ENCODE measurements around the gene TSPAN15. TPM values are rescaled to one million over a fixed set of nuclear protein-coding genes. Genes with fewer than 3 reads are reported as not detected.
"Not testable (repeated sequence)": the region's sequence is repeated elsewhere in the genome, so short reads cannot be mapped to it uniquely, and the experiment has no call there.

The TSPAN15 gene
- total RNA-seq, 3 donors from 2014 or later (not counting 1 experiment from before 2014, with no cell fraction given): 1.3 to 3.9 (median 2.1) TPM

GRCh38 chr10:69483963-69484362 lies 32.7 kb downstream of the TSPAN15 start:
- no peaks in the 10 kb centered on the region for H3K36me3 ChIP-seq (ENCODE audit: control insufficient read depth, insufficient read depth, low read length)
- H3K4me3 Mint-ChIP-seq: no peak overlapping the region
- H3K27me3 ChIP-seq (ENCODE audit: control insufficient read depth, insufficient read depth, low read length): no peaks in the 10 kb centered on the region
- H3K27me3 Mint-ChIP-seq (ENCODE audit: low read depth in 2 of 2): peaks cover 3 to 6% of the 10 kb centered on the region in 2 donors
- H3K27ac Mint-ChIP-seq: no peak overlapping the region
- no peak for TF ChIP-seq CTCF (IDR thresholded peaks at IDR 0.05)
- H3K27ac ChIP-seq (ENCODE audit: low read length): no peak overlapping the region
- no peak overlapping the region for H3K4me3 ChIP-seq (ENCODE audit: low read length)
- 97% methylated on average over 5 of the region's 5 CpGs for WGBS (ENCODE audit: insufficient coverage)
- ATAC-seq: no peak
- peaks cover 2% of the 10 kb centered on the region for H3K4me1 ChIP-seq (ENCODE audit: control insufficient read depth, insufficient read depth, low read length)
- intact Hi-C loops (cut with micrococcal nuclease): no loop called here
- H3K36me3 Mint-ChIP-seq: no peaks in the 10 kb centered on the region
- peaks cover 14% of the 10 kb centered on the region for H3K9me3 ChIP-seq (ENCODE audit: control insufficient read depth, insufficient read depth, low read length)
- H3K4me1 Mint-ChIP-seq: no peaks in the 10 kb centered on the region
- peaks cover 0 to 10% of the 10 kb centered on the region in 2 donors for H3K9me3 Mint-ChIP-seq
- no peak for DNase-seq

- Mint-ChIP-seq H3K4me1 (no peaks in the 10 kb centered on the region), H3K27me3 (ENCODE audit: low read depth in 2 of 2) (peaks cover 3 to 6% of the 10 kb centered on the region in 2 donors), H3K27ac (no peak overlapping the region), H3K4me3 (no peak overlapping the region), H3K36me3 (no peaks in the 10 kb centered on the region), H3K9me3 (peaks cover 0 to 10% of the 10 kb centered on the region in 2 donors)
- Histone ChIP-seq H3K27ac (ENCODE audit: low read length) (no peak overlapping the region), H3K4me1 (ENCODE audit: control insufficient read depth, insufficient read depth, low read length) (peaks cover 2% of the 10 kb centered on the region), H3K36me3 (ENCODE audit: control insufficient read depth, insufficient read depth, low read length) (no peaks in the 10 kb centered on the region), H3K27me3 (ENCODE audit: control insufficient read depth, insufficient read depth, low read length) (no peaks in the 10 kb centered on the region), H3K9me3 (ENCODE audit: control insufficient read depth, insufficient read depth, low read length) (peaks cover 21% of the 10 kb centered on the region), H3K4me3 (ENCODE audit: low read length) (no peak overlapping the region)
- ATAC-seq: no peak
- intact Hi-C loops (cut with micrococcal nuclease): no loop called here
- WGBS (ENCODE audit: insufficient coverage): 85% methylated on average over 7 of the region's 7 CpGs
- no peak for DNase-seq
- TF ChIP-seq CTCF (IDR thresholded peaks at IDR 0.05): no peak
Measured at GRCh38 chr10:69484736-69485135, 33.5 kb downstream of the TSPAN15 start.

GRCh38 chr10:69486922-69487730 lies 35.9 kb downstream of the TSPAN15 start:
- Histone ChIP-seq H3K9me3 (ENCODE audit: control insufficient read depth, insufficient read depth, low read length) (peaks cover 23% of the 10 kb centered on the region), H3K36me3 (ENCODE audit: control insufficient read depth, insufficient read depth, low read length) (no peaks in the 10 kb centered on the region), H3K4me1 (ENCODE audit: control insufficient read depth, insufficient read depth, low read length) (no peaks in the 10 kb centered on the region), H3K4me3 (ENCODE audit: low read length) (no peak overlapping the region), H3K27me3 (ENCODE audit: control insufficient read depth, insufficient read depth, low read length) (no peaks in the 10 kb centered on the region), H3K27ac (ENCODE audit: low read length) (no peak overlapping the region)
- Mint-ChIP-seq H3K36me3 (no peaks in the 10 kb centered on the region), H3K4me1 (no peaks in the 10 kb centered on the region), H3K27me3 (ENCODE audit: low read depth in 2 of 2) (peaks cover 0 to under 1% of the 10 kb centered on the region in 2 donors), H3K9me3 (peaks cover 0 to 10% of the 10 kb centered on the region in 2 donors), H3K4me3 (no peak overlapping the region), H3K27ac (no peak overlapping the region)
- ATAC-seq (no peak), DNase-seq (no peak)
- no peak for TF ChIP-seq CTCF (IDR thresholded peaks at IDR 0.05)
- 88% methylated on average over 9 of the region's 9 CpGs for WGBS (ENCODE audit: insufficient coverage)
- intact Hi-C loops (cut with micrococcal nuclease): no loop called here

DNA sequence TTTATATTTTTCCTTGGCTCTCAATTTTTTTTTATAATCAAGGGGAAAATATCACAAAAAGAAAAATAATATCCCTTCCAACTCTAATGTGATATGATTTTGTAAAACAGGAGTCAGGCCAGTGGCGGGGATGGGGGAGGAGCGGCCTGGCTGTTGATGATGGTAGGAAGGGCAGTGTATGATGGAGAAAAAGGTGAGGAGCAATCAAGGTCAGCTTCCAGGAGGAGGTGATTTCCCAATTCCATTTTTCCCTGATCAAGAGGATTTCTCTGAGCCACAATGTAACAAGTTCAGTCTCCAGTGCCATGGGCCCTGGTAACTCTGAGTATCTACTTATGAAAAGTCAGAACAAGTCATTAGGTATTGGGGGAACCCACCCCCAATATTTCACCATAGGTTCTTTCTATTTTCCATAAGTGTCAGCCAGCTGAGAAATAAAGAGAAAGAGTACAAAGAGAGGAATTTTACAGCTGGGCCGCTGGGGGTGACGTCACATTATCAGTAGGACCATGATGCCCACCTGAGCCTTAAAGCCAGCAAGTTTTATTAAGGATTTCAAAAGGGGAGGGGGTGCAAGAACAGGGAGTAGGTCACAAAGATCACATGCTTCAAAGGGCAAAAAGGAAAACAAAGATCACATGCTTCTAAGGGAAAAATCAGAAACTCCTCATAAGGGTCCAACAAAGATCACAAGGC lies 37.0 kb downstream of the TSPAN15 start:
- DNase-seq; H3K4me3 Mint-ChIP-seq; H3K4me1 Mint-ChIP-seq; H3K27me3 ChIP-seq (ENCODE audit: control insufficient read depth, insufficient read depth, low read length); H3K4me1 ChIP-seq (ENCODE audit: control insufficient read depth, insufficient read depth, low read length); H3K27ac Mint-ChIP-seq; H3K27me3 Mint-ChIP-seq (ENCODE audit: low read depth in 2 of 2); H3K27ac ChIP-seq (ENCODE audit: low read length); intact Hi-C loops (cut with micrococcal nuclease); H3K4me3 ChIP-seq (ENCODE audit: low read length); H3K36me3 Mint-ChIP-seq; H3K36me3 ChIP-seq (ENCODE audit: control insufficient read depth, insufficient read depth, low read length); ATAC-seq: not testable (repeated sequence)
- H3K9me3 Mint-ChIP-seq: peaks cover 0 to 10% of the 10 kb centered on the region in 2 donors
- WGBS (ENCODE audit: insufficient coverage): 98% methylated on average over 3 of the region's 4 CpGs
- peaks cover 23% of the 10 kb centered on the region for H3K9me3 ChIP-seq (ENCODE audit: control insufficient read depth, insufficient read depth, low read length)

GRCh38 chr10:69488856-69489255 lies 37.6 kb downstream of the TSPAN15 start:
- H3K27ac ChIP-seq (ENCODE audit: low read length); H3K4me3 Mint-ChIP-seq; H3K4me3 ChIP-seq (ENCODE audit: low read length); H3K27me3 Mint-ChIP-seq (ENCODE audit: low read depth in 2 of 2); intact Hi-C loops (cut with micrococcal nuclease); ATAC-seq; DNase-seq; H3K27ac Mint-ChIP-seq; H3K36me3 ChIP-seq (ENCODE audit: control insufficient read depth, insufficient read depth, low read length); H3K27me3 ChIP-seq (ENCODE audit: control insufficient read depth, insufficient read depth, low read length); H3K4me1 Mint-ChIP-seq; H3K36me3 Mint-ChIP-seq; H3K4me1 ChIP-seq (ENCODE audit: control insufficient read depth, insufficient read depth, low read length): not testable (repeated sequence)
- peaks cover 23% of the 10 kb centered on the region for H3K9me3 ChIP-seq (ENCODE audit: control insufficient read depth, insufficient read depth, low read length)
- H3K9me3 Mint-ChIP-seq: peaks cover 0 to 10% of the 10 kb centered on the region in 2 donors
- 86% methylated on average over 6 of the region's 6 CpGs for WGBS (ENCODE audit: insufficient coverage)

All from natural killer cell (primary cell).